DND-41 (cell line): ENCODE measurements around the gene LILRB3.

Experiments
- EZH2 ChIP-seq: IDR thresholded peaks from 3 replicates; pipeline ENCODE4 v1.6.1; 2012; ENCODE audit warnings: borderline replicate concordance, low read depth, mild to moderate bottlenecking, moderate library complexity, low read length, inconsistent platforms; ENCODE audit not compliant: severe bottlenecking
- TF ChIP-seq, protein P1 (sequence below): IDR thresholded peaks from 2 replicates; pipeline ENCODE4 v1.5.1; 2012; ENCODE audit warnings: borderline replicate concordance, low read length, moderate library complexity, mild to moderate bottlenecking; ENCODE audit not compliant: poor library complexity, severe bottlenecking; ENCODE audit errors: extremely low read depth

DNA sequence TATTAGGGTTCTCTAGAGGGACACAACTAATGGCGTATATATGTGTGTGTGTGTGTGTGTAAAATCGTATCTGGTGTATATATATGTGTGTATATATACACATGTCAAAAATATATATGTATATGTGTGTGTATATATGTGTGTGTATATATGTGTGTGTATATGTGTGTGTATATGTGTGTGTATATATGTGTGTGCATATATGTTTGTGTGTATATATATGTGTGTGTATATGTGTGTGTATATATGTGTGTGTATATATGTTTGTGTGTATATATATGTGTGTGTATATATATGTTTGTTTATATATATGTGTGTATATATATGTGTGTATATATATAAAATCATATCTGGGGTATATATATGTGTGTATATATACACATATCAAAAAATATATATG lies 39.7 kb upstream of the LILRB3 start:
- TF ChIP-seq, protein P1, sequence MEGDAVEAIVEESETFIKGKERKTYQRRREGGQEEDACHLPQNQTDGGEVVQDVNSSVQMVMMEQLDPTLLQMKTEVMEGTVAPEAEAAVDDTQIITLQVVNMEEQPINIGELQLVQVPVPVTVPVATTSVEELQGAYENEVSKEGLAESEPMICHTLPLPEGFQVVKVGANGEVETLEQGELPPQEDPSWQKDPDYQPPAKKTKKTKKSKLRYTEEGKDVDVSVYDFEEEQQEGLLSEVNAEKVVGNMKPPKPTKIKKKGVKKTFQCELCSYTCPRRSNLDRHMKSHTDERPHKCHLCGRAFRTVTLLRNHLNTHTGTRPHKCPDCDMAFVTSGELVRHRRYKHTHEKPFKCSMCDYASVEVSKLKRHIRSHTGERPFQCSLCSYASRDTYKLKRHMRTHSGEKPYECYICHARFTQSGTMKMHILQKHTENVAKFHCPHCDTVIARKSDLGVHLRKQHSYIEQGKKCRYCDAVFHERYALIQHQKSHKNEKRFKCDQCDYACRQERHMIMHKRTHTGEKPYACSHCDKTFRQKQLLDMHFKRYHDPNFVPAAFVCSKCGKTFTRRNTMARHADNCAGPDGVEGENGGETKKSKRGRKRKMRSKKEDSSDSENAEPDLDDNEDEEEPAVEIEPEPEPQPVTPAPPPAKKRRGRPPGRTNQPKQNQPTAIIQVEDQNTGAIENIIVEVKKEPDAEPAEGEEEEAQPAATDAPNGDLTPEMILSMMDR: no peak
- no peak for TF ChIP-seq EZH2
